ENCODE data around the gene ADI1.

ADI1 gene

DNA sequence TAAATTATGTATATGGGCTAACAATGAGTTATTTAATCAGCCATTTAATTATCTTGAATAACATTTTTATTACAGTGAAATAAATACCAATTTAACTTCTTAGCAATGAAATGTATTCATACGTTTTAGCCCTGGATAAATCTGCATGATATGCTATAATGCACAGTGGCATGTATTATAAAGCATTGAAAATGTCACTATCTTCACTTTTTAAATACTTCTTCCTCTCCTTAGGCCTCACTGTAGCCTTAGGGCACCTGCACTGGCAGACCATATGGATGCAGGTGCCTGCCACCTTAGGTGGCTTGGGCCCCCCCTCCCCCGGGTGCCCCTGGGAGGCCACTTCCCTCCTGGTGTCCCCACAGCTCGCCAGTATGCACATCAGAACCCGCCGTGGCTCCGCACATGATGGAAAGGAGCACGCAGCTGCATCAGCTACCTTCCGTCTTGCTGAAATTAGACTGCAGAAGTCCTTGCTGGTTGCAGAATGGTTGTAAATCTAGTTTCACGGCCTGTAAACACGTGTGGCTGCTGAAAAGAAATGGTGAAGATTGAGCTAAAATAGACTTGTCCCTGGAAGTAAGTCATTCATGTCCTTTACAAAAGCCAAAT, 56.7 kb downstream of the ADI1 start:
- TF ChIP-seq, protein P1, sequence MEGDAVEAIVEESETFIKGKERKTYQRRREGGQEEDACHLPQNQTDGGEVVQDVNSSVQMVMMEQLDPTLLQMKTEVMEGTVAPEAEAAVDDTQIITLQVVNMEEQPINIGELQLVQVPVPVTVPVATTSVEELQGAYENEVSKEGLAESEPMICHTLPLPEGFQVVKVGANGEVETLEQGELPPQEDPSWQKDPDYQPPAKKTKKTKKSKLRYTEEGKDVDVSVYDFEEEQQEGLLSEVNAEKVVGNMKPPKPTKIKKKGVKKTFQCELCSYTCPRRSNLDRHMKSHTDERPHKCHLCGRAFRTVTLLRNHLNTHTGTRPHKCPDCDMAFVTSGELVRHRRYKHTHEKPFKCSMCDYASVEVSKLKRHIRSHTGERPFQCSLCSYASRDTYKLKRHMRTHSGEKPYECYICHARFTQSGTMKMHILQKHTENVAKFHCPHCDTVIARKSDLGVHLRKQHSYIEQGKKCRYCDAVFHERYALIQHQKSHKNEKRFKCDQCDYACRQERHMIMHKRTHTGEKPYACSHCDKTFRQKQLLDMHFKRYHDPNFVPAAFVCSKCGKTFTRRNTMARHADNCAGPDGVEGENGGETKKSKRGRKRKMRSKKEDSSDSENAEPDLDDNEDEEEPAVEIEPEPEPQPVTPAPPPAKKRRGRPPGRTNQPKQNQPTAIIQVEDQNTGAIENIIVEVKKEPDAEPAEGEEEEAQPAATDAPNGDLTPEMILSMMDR (conservative IDR thresholded peaks at IDR 0.05; ENCODE audit: low read length): no peak
- no peak for DNase-seq (ENCODE audit: low read depth)
- H3K4me3 ChIP-seq (ENCODE audit: low read length): no peak overlapping the region

DNA sequence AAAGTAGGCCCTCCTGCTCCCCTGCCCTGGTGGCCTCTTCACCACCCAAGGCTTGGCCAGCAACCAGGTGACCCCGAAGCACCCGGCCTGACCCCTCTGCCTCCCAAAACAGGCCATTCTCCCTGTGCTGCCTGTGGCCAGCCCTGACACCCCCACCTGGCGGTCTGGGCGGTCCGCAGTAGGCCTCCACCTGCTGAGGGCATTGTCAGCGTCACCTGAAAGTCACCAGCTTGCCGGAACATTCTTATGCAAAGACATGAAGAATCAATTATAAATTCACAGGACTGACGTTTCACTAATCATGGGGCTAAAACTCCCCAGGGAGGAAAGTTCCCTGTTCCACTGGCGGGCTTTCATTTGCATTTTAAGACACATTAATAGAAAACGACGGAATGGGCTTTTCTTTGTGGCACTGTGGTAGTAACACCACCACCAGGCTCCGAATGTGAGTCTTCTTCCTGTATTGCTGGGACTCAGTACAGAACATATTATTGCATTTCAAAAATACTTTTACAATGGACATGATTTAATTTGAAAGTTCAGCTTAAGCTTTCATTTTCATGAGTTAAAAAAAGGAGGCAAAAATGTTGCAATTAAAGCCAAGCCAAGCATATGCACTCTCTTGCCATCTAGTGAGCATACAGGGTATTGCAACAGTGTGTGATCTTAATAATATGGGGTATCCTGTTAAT, 57.4 kb downstream of the ADI1 start:
- TF ChIP-seq, protein P1 (conservative IDR thresholded peaks at IDR 0.05; ENCODE audit: low read length): peak; percentile 98
- peak overlapping the region; percentile 24 for H3K4me3 ChIP-seq (ENCODE audit: low read length)
- DNase-seq (ENCODE audit: low read depth): peak; percentile 57

DNA sequence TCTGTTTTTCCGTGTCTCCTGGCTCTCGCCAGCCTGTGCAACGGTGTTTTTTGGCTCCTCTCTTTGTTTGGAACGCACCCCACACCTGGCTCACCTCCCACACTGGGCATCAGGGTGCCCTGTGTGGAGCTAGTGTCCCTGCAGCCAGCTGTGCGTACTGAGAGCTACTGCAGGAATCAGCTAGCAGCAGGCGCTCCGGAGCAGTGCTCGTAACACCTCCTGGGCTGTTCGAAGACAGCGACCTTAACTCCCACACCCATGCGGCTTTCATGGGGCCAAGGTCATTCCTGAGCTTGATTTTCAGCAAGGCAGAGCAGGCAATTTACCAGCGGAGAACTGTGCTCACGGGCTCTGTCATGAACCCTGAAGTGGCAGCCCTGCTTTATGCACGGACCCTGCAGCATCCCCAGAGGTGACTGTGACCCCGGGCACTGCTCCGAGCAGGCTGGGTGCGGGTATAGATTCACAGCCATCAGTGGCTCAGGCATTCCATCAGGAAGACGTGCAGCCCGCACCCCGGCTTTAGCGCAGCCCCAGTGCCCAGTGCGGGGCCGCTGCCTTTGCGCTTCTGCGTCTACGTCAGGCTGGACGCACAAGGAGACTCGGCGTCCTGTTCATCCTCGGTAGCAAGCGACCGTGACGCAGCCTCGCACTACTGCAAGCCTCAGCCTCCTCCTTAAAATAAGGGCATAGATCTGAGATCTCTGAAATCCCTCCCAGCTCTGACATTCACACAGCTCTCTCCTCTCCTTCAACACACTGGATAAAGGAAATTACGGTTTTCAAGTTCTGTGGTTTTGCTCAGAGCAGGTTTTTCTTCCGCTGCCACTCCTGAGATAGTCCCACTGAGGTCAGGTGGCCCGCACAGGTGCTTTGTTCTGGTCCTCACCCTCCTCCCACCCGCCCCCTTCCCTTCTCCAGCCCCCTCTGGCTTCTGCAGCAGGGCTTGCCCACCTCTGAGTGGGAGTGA, 58.2 kb downstream of the ADI1 start:
- TF ChIP-seq, protein P1 (conservative IDR thresholded peaks at IDR 0.05; ENCODE audit: low read length): no peak

DNA sequence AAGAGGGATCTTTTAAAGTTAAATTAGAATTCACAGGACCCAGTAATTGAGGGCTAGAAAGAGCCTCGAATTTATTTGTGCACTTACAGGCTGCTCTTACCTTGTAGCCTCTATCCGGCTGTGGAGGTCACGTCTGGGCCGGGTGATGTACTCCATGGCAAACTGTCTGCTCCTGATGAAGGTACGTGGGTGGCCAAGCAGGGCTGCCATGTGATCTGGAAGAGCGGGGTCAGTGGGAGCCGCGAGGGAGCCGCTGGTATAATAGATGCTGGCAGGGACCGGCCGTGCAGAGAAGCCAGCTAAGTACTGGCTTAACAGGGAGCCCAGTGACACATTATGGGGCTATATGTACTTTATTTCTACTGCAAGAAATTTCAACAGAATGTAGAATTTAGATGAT, 59.2 kb downstream of the ADI1 start:
- H3K4me3 ChIP-seq (ENCODE audit: low read length): no peak overlapping the region
- TF ChIP-seq, protein P1 (conservative IDR thresholded peaks at IDR 0.05; ENCODE audit: low read length): no peak
- DNase-seq (ENCODE audit: low read depth): no peak

More for the DNA sequence above, 58.2 kb downstream of the ADI1 start:
- no peak for DNase-seq (ENCODE audit: low read depth)
- no peak overlapping the region for H3K4me3 ChIP-seq (ENCODE audit: low read length)

DNA sequence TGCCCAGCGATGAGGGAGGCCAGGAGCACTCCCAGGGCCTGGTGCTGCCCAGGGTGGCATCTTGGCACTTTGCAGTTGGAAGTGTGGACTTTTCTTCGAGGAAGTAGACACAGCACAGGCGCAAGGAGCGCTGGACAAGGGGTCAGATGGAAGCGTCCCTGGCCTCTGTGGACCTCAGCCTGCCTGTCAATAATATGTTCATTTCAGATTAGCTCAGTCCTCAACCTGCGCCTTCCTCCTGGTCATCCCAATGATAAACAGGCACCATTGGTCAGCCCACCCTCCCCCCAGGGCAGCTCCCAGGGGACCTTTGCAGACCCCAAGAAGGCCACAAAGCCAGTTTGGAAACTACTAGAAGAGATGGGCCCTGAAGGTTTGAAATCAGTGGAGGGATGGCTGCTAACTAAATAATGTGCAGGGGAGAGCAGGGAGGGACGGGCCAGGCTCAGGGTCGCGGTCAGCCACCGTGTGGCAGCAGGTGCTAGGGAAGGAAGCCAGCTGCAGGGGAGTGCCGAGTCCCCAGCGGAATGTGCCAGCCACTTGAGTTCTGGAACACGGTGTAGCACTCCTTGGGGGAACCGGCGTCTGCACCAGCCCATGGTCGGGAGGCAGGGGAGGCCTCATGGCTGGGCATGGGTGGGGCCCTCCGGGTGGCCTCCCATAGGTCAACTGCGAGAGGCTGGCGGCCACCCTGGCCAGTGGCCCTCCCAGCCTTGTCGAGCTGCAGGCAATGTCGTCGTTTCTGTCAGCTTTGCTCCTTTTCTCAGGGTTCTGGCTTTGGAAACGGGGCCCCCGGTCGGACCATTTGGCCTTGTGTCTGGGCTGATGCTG, 59.9 kb downstream of the ADI1 start:
- H3K4me3 ChIP-seq (ENCODE audit: low read length): no peak overlapping the region
- DNase-seq (ENCODE audit: low read depth): no peak
- TF ChIP-seq, protein P1 (conservative IDR thresholded peaks at IDR 0.05; ENCODE audit: low read length): no peak

DNA sequence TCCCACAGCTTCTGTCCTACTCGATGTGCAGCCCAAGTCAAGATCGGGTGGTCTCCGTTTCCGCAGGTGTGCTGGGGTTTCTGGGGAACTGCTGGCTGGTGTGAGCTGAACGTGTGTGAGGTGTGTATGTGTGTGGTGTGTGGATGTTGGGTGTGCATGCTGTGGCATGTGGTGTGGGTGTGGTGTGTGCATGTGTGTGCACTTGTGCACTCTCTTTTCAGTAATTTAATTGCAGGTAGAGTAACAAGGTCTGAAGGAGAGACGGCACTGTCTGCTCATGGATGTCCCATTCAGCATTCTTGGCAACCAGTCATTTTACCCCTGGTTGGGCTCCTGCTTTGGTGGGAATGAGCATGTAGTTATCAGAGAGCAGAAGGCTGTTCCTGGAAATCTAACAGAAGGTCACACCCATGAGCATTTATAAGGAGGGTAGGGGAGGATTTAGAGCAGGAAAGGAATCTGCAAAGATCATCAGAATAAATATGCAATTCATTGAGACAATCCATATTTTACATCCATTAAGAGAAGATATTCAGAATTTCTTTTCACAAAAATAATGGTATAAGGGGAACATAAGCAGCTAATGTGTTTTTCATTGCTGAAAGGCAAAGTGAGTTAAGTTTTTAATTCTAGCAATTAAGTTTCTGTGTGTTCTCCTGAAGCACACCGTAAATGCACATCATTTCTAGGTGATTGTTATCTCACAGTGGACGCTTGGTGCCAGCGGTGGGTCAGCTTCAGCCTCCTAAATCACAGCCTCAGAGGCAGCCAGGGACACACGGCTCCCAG, 60.7 kb downstream of the ADI1 start:
- TF ChIP-seq, protein P1 (conservative IDR thresholded peaks at IDR 0.05; ENCODE audit: low read length): no peak
- no peak overlapping the region for H3K4me3 ChIP-seq (ENCODE audit: low read length)
- no peak for DNase-seq (ENCODE audit: low read depth)

Measured in AG10803 (cell line).